HG03066 (cell line): ENCODE results near the gene KCNH4.
"Not testable (repeated sequence)": the region's sequence is repeated elsewhere in the genome, so short reads cannot be mapped to it uniquely, and the experiment has no call there.

Experiments
- ATAC-seq: cut with Tn5 transposase; IDR thresholded peaks from one replicate; pipeline ENCODE4 v1.9.1; 2021; ENCODE audit warnings: low read depth; ENCODE audit not compliant: unreplicated experiment

Gene KCNH4

GRCh38 chr17:42197564-42198156 is 16.7 kb upstream of the KCNH4 start:
- no peak for ATAC-seq

- ATAC-seq = peak; percentile 83
Measured at GRCh38 chr17:42193969-42194899, 13.3 kb upstream of the KCNH4 start, which contains the start of gene GHDC. Gene GHDC, minus strand, starts transcription at chr17:42194494. Its CDS starts 913 bp downstream, at chr17:42193581.

- no peak for ATAC-seq
Measured at GRCh38 chr17:42193216-42193968, 12.4 kb upstream of the KCNH4 start.

GRCh38 chr17:42192189-42193126 is 11.5 kb upstream of the KCNH4 start:
- no peak for ATAC-seq

GRCh38 chr17:42191275-42191608 is 10.3 kb upstream of the KCNH4 start:
- ATAC-seq = no peak

- no peak for ATAC-seq
Measured at GRCh38 chr17:42190491-42191274, 9.7 kb upstream of the KCNH4 start.

- no peak for ATAC-seq
Measured at GRCh38 chr17:42189651-42189965, 8.7 kb upstream of the KCNH4 start.

GRCh38 chr17:42188749-42189650 is 8.1 kb upstream of the KCNH4 start:
- ATAC-seq = no peak

GRCh38 chr17:42187833-42188232 is 6.9 kb upstream of the KCNH4 start:
- ATAC-seq = no peak

- ATAC-seq = not testable (repeated sequence)
Measured at GRCh38 chr17:42186191-42186590, 5.2 kb upstream of the KCNH4 start.

GRCh38 chr17:42185621-42185930 is 4.6 kb upstream of the KCNH4 start:
- ATAC-seq = no peak

GRCh38 chr17:42184713-42185620 is 4.0 kb upstream of the KCNH4 start, which contains the start of gene HCRT:
Gene HCRT, minus strand, starts transcription at chr17:42185452. Its CDS starts 87 bp downstream, at chr17:42185365.
- ATAC-seq = no peak

GRCh38 chr17:42183741-42184711 is 3.1 kb upstream of the KCNH4 start:
- peak; percentile 49 for ATAC-seq

- ATAC-seq = no peak
Measured at GRCh38 chr17:42182927-42183734, 2.2 kb upstream of the KCNH4 start.

- ATAC-seq = no peak
Measured at GRCh38 chr17:42181851-42182207, 887 bp upstream of the KCNH4 start.
